Esophagus muscularis mucosa (tissue), 4 donors: ENCODE data around the gene ZNF362. TPM values are rescaled to one million over a fixed set of nuclear protein-coding genes. Genes with fewer than 3 reads are reported as not detected.

Experiments used
- DNase-seq: peaks from one replicate; pipeline ENCODE4 v3.0.0-alpha.2; 2017; ENCODE audit errors: extremely low spot score
- H3K27ac ChIP-seq, 4 donors: fragments of 200-600 bp; sonication (generic); replicated peaks in 1 of 4; 1 replicate in 3 of 4; 2 replicates in 1 of 4; pipeline ENCODE4 v1.5.1; 2016 to 2019; ENCODE audit warnings: mild to moderate bottlenecking in 1 of 4
- H3K27me3 ChIP-seq, 4 donors: fragments of 200-600 bp; sonication (generic); one replicate each; pipeline versions ENCODE4 v1.5.1 to v1.6.0; 2016 to 2019
- H3K36me3 ChIP-seq, 4 donors: fragments of 200-600 bp; sonication (generic); one replicate each; pipeline ENCODE4 v1.5.1; 2016 to 2019
- H3K4me1 ChIP-seq, 4 donors: fragments of 200-600 bp; sonication (generic); one replicate each; pipeline ENCODE4 v1.5.1; 2016 to 2019
- H3K4me3 ChIP-seq, 4 donors: fragments of 200-600 bp; sonication (generic); 1 replicate in 2 of 4; 2 replicates in 2 of 4; pipeline ENCODE4 v1.5.1; 2016 to 2019; ENCODE audit warnings: mild to moderate bottlenecking in 4 of 4, moderate library complexity in 1 of 4
- H3K9me3 ChIP-seq, 4 donors: fragments of 200-600 bp; sonication (generic); 1 replicate in 3 of 4; 2 replicates in 1 of 4; pipeline ENCODE4 v1.5.1; 2016 to 2019
- EP300 ChIP-seq: sonication (generic); formaldehyde crosslinking; IDR thresholded peaks from one replicate; pipeline ENCODE4 v1.6.1; 2017; ENCODE audit warnings: antibody characterized with exemption
- POLR2A ChIP-seq: fragments of 450-650 bp; IDR thresholded peaks from one replicate; pipeline ENCODE4 v1.6.1; 2017; ENCODE audit warnings: antibody characterized with exemption, moderate library complexity, mild to moderate bottlenecking, low read depth
- POLR2AphosphoS5 ChIP-seq, 2 donors: sonication (generic); formaldehyde crosslinking; IDR thresholded peaks; one replicate each; pipeline ENCODE4 v1.6.1; 2017; ENCODE audit warnings: antibody characterized with exemption in 2 of 2
- WGBS: methylation state at CpG from one replicate; pipeline ENCODE4 v1.1.5; 2018; 5-methylcytosine and 5-hydroxymethylcytosine counted together
- intact Hi-C: fragments of 100-400 bp; cut with DNase I; formaldehyde crosslinking; loops from one replicate; pipeline ENCODE4 v1.15.1; 2023
- total RNA-seq, 4 donors: library from RNA; depleted of rRNA; stranded (reverse); fragments of >200 nt; gene quantifications; one replicate each; pipeline versions ENCODE4 v1.1.0 to v1.2.1, GENCODE V29; 2016
- TF ChIP-seq, protein P1 (sequence below), 3 experiments: fragments of 200-600 bp in 2 of 3; fragments of 450-650 bp in 1 of 3; sonication (generic) in 2 of 3; IDR thresholded peaks; one replicate each; pipeline ENCODE4 v1.5.1; 2017 to 2019; ENCODE audit warnings: antibody characterized with exemption in 3 of 3, mild to moderate bottlenecking in 2 of 3, moderate library complexity in 1 of 3

Gene ZNF362
- total RNA-seq, 4 donors from 2014 or later = 17.2 to 35.3 (median 25.1) TPM

DNA sequence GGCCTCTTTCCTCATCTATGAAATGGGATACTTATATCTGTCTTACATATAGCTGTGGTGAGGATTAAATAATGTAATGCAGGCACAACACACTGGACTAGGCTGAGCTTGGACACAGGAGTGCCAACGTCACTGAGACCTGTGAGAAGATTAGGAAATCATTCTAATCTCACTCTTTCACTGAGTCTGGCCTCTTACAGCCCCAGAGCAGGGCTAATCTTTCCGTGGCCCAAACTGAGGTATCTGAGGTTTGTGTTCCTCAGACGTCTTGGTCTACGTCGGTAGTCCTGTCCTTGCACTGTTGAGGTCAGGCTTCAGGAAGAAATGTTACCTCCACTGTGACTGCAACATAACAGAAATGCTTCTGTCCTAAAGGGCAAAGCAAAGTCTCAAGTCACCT is 87.2 kb downstream of the ZNF362 start:
- DNase-seq = no peak
- TF ChIP-seq POLR2A = no peak
- TF ChIP-seq EP300 = no peak
- peak in 1 of 2 donors; percentile 29 for TF ChIP-seq POLR2AphosphoS5 (IDR thresholded peaks at IDR 0.05)
- TF ChIP-seq, protein P1, sequence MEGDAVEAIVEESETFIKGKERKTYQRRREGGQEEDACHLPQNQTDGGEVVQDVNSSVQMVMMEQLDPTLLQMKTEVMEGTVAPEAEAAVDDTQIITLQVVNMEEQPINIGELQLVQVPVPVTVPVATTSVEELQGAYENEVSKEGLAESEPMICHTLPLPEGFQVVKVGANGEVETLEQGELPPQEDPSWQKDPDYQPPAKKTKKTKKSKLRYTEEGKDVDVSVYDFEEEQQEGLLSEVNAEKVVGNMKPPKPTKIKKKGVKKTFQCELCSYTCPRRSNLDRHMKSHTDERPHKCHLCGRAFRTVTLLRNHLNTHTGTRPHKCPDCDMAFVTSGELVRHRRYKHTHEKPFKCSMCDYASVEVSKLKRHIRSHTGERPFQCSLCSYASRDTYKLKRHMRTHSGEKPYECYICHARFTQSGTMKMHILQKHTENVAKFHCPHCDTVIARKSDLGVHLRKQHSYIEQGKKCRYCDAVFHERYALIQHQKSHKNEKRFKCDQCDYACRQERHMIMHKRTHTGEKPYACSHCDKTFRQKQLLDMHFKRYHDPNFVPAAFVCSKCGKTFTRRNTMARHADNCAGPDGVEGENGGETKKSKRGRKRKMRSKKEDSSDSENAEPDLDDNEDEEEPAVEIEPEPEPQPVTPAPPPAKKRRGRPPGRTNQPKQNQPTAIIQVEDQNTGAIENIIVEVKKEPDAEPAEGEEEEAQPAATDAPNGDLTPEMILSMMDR (IDR thresholded peaks at IDR 0.05) = no peak
- 19% methylated on average over 5 of the region's 5 CpGs for WGBS

DNA sequence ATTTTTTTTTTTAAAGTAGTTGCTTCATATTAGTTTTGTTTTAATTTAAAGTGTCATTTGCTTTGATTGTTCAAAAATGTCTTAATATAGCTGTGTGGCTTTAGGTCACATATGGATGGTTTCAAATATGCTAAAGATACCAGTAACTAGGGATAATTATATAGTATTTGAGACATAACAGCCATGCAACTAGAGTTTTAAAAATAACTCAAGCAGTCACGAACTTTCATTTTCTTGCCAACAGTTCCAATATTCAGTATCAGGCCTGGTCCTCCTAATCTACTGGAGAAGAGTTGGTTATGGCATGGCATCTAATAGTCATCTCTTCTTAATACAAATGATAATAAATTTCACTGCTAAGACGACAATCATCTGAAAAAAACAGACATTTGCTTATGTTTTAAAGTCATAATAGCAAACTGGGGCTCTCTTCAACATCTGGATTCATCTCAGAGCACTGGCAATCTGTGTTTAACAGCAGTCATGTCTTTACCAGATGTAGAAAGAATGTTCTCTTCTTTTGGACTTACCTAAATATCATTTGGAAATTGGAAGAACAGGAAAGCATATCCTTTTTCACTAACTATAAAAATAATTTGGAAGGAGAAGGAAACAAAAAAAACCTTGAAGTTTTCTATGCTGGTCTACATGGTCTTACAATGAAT is 88.7 kb downstream of the ZNF362 start:
- Histone ChIP-seq H3K27ac (peak overlapping the region; percentile 99 to 100 (median 100)), H3K4me3 (peak overlapping the region in 2 of 4 donors; percentile 95 to 97), H3K36me3 (peaks cover 0 to 26% (median 3%) of the 10 kb centered on the region in 4 donors), H3K9me3 (no peaks in the 10 kb centered on the region), H3K4me1 (peaks cover 73 to 86% (median 85%) of the 10 kb centered on the region in 4 donors), H3K27me3 (no peaks in the 10 kb centered on the region)
- no peak for DNase-seq
- intact Hi-C loops = no loop called here
- TF ChIP-seq POLR2AphosphoS5 (IDR thresholded peaks at IDR 0.05) (no peak), POLR2A (no peak), EP300 (no peak)
- TF ChIP-seq, protein P1 (IDR thresholded peaks at IDR 0.05) = no peak
- WGBS = 27% methylated on average over 2 of the region's 2 CpGs

More for the DNA sequence above, 87.2 kb downstream of the ZNF362 start:
- no peaks in the 10 kb centered on the region for H3K9me3 ChIP-seq
- peaks cover 0 to 26% (median 3%) of the 10 kb centered on the region in 4 donors for H3K36me3 ChIP-seq
- intact Hi-C loops = no loop called here
- peaks cover 88 to 100% (median 100%) of the 10 kb centered on the region in 4 donors for H3K4me1 ChIP-seq
- no peaks in the 10 kb centered on the region for H3K27me3 ChIP-seq
- peak overlapping the region; percentile 99 to 100 (median 100) for H3K27ac ChIP-seq
- peak overlapping the region in 1 of 4 donors; percentile 20 for H3K4me3 ChIP-seq

DNA sequence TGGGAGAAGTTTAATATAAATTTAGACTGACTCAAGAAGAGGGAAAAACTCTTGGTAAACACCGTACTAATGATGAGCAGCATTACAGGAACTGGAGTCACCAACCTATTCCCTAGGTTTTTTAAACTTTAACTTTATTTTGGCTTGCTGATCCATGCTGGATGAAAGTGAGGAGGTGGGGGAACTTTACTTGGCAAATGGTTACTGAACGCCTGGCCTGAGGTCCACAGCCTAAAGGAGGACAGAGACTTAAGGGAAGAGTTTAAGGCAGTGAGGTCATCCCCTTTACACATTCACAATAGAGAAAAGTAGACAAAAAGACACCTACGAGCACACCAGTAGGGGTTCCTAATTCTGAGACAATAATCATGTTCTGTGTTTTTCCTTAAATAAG is 90.2 kb downstream of the ZNF362 start:
- no peak for DNase-seq
- Histone ChIP-seq H3K4me3 (peak overlapping the region; percentile 95 to 99 (median 97)), H3K36me3 (peaks cover 0 to 19% (median 3%) of the 10 kb centered on the region in 4 donors), H3K9me3 (no peaks in the 10 kb centered on the region), H3K27me3 (no peaks in the 10 kb centered on the region), H3K4me1 (peaks cover 58 to 82% (median 79%) of the 10 kb centered on the region in 4 donors), H3K27ac (peak overlapping the region; percentile 99 to 100 (median 100))
- intact Hi-C loops = no loop called here
- TF ChIP-seq POLR2A (no peak), EP300 (no peak), POLR2AphosphoS5 (IDR thresholded peaks at IDR 0.05) (no peak)
- TF ChIP-seq, protein P1 (IDR thresholded peaks at IDR 0.05) = no peak
- 20% methylated on average over 3 of the region's 3 CpGs for WGBS

DNA sequence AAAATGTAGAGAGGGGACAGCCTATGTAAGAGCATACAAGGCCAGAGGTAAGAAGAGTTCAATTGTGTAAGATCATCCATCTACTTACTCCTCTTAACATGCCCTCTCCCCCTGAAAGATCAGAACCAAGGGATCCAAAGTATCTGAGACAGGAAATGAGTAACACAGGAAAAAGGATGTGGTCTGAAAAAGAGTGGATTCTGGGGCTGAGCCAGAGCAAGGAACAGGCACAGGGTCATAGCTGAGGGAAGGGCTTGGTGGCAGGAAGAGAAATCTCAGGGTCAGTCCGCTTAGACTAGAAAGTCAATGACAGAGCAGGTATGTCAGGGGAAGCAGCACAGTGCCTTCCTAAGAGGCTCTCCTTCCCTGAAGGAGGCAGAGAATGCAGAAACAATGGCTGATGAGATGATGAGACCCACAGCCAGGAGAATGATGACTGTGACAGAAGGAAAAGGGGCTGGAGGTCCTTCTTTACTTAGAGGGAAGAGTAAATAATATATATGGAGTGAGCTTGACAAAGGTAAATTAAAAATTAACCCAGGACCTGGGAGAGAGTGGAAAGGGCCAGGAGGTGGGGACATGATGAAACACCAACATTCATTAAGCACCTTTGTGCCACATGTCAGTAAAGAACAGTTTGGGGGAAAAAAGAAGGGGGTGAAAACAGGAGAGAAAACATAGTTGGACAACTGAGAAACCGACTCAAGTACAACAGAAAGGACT is 90.8 kb downstream of the ZNF362 start:
- peaks cover 53 to 77% (median 74%) of the 10 kb centered on the region in 4 donors for H3K4me1 ChIP-seq
- peak; percentile 83 to 92 for TF ChIP-seq POLR2AphosphoS5 (IDR thresholded peaks at IDR 0.05)
- TF ChIP-seq POLR2A = peak; percentile 89
- TF ChIP-seq EP300 = no peak
- TF ChIP-seq, protein P1 (IDR thresholded peaks at IDR 0.05) = no peak
- 17% methylated on average over 2 of the region's 2 CpGs for WGBS
- peaks cover 0 to 19% (median 3%) of the 10 kb centered on the region in 4 donors for H3K36me3 ChIP-seq
- H3K27me3 ChIP-seq = no peaks in the 10 kb centered on the region
- no peak for DNase-seq
- peak overlapping the region; percentile 95 to 99 (median 97) for H3K4me3 ChIP-seq
- intact Hi-C loops = no loop called here
- H3K27ac ChIP-seq = peak overlapping the region; percentile 99 to 100 (median 100)
- H3K9me3 ChIP-seq = no peaks in the 10 kb centered on the region
